GM19023 (cell line): ENCODE results near the gene DCLRE1A.
A peak's percentile ranks its signal among the peaks of the same experiment; 100 is the strongest.

Source experiments
- ATAC-seq: cut with Tn5 transposase; IDR thresholded peaks from one replicate; pipeline ENCODE4 v1.9.1; 2021; ENCODE audit warnings: mild to moderate bottlenecking, moderate library complexity; ENCODE audit not compliant: unreplicated experiment

The DCLRE1A gene

GRCh38 chr10:113791691-113792090, 62.2 kb downstream of the DCLRE1A start:
- ATAC-seq, result no peak

GRCh38 chr10:113788604-113789083, 65.2 kb downstream of the DCLRE1A start:
- ATAC-seq, result peak; percentile 87
